Adipose tissue (tissue), 3 donors: ENCODE data around the gene IL21R. TPM values are rescaled to one million over a fixed set of nuclear protein-coding genes. Genes with fewer than 3 reads are reported as not detected.
"Not testable (repeated sequence)": the region's sequence is repeated elsewhere in the genome, so short reads cannot be mapped to it uniquely, and the experiment has no call there.

ENCODE experiments used
- H3K27ac ChIP-seq: one replicate; pipeline ENCODE4 v1.5.1; 2013; ENCODE audit warnings: low read depth, low read length
- WGBS, 3 donors: extraction: QIAGEN DNeasy Blood & Tissue Kit; methylation state at CpG; one replicate each; pipeline ENCODE4 v1.1.7; 2013; 5-methylcytosine and 5-hydroxymethylcytosine counted together
- polyA plus RNA-seq, 3 donors: library from polyadenylated mRNA; stranded (reverse); fragments of 200-250 nt; gene quantifications; one replicate each; pipeline ENCODE4 v1.2.3, GENCODE V29; 2013
- donor health status: healthy with polysubstance abuse.
- donor health status: Bipolar disorder and iron deficiency.
- donor health status: healthy.

IL21R gene
- polyA plus RNA-seq, 3 donors = 0.12 to 0.19 TPM; not detected in 1

- 44 to 59% (median 50%) methylated on average over 6 of the region's 6 CpGs for WGBS, 3 donors
- H3K27ac ChIP-seq = no peak overlapping the region
Measured at GRCh38 chr16:27414788-27415431, 12.9 kb downstream of the IL21R start.

DNA sequence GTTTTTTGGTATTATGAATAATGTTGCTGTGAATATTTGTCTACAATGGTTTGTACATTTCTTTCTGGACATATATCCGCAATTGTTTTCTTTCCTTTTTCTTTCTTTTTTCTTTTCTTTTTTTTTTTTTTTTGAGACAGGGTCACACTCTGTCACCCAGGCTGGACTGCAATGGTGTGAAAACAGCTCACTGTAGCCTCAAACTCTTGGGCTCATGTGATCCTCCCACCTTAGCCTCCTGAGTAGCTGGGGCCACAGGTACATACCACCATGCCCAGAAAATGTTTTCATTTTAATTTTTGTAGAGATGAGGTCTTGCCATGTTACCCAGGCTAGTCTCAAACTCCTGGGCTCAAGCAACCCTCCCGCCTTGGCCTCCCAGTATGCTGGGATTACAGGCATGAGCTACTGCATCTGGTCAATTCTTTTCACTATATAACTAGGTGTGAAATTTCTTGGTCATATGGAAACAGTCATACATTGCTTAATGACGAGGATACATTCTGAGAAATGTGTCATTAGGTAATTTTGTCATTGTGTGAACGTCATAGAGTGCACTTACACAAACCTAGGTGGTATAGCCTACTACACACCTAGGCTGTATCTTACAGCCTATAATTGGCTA is 15.2 kb downstream of the IL21R start:
- 71 to 84% (median 83%) methylated on average over 4 of the region's 4 CpGs for WGBS, 3 donors
- H3K27ac ChIP-seq = no peak overlapping the region

DNA sequence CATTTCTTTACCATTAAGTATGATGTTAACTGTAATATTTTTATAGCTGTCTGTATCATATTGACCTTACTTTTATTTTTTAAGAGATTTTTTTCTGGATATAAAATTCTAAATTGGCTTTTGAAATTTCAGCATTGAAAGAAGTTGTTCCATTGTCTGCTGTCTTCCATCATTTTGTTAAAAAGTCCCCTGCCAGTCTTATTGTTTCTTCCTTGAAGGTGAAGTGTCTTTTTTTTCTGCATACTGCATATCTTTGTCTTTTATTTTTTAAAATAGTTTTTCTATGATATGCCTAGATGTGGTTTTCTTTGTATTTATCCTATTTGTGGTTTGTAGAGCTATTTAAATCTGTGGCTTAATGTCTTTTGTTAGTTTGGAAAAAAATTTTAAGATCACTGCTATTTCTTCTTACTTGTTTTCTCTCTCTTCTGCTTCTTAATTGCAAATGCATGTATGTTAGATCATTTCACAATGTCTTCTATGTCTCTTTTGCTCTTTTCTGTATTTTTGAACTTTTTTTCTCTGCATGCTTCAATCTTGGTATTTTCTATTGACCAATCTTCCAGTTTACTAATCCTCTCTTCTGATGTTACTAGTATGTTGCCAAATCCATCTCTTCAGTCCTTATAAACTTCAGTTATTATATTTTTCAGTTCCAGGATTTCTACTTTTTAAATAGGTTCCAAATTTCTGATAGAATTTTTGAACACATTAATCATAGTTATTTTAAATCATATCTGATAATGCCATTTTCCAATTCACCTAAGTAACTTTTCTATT is 20.2 kb downstream of the IL21R start:
- no peak overlapping the region for H3K27ac ChIP-seq

GRCh38 chr16:27424772-27425498 is 23.0 kb downstream of the IL21R start:
- H3K27ac ChIP-seq = no peak overlapping the region
- WGBS, 3 donors = 79 to 95% (median 94%) methylated on average over 10 of the region's 10 CpGs

DNA sequence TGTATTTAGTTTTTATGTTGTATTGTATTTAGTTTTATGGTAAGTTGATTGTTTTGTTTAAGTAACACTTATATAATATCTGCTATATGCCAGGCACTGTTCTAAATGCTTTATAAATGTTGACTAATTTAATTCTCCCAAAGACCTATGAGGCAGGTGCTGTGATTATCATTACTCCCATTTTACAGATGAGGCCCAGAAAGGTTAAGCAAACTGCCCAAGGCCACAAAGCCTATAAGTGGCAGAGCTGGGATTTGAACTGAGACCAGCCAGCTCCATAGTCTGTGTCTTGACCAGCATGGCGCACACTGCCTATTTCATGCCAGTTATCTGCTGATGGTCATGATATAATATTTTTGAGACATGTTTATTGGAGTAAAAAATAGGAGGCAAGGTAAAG is 24.0 kb downstream of the IL21R start:
- H3K27ac ChIP-seq = no peak overlapping the region
- 88 to 95% (median 95%) methylated on average over 1 of the region's 1 CpG for WGBS, 3 donors

DNA sequence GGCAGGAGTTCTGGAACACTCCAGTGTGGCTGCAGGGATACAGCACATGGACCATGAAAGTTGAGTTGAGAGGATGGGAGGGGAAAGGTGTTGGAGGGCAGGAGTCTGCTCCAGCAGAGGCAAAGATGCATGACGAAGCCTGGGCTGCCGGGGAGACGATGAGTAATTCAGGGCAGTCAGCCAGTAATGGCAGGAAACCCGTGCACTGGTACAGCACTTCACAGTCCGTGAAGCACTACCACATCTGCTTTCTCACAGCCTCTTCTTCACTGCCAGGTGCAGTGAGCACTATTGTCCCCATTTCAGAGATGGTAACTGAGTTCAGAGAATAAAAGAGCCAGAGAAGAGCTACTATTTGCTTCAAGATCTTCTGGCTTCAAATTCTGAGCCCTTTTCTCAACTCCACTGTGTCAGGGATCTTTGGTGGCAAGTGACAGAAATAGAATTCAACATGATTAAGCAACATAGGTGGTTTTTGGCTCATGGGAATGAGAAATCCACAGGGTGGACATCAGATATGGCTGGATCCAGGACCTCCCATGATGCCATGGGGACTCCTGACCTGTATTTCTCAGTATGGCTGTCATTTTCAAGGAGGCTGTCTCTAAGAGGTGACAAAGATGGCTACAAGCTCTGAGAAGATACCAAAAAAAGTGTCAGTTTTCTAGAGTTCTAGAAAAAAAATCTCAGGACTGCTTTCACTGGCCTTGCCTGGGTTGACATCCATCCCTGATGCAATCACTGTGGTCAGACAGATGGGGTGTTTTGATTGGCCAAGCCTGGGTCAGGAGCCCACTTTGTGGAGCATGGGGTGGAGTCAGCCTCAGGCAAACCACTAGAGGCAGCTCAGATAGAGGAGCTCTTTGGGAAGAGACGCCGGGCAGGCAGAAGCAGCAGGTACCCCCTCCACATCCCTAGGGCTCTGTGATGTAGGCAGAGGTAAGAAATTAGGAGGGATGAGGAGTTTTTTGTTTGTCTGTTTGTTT is 24.7 kb downstream of the IL21R start:
- no peak overlapping the region for H3K27ac ChIP-seq
- WGBS, 3 donors = 21 to 41% (median 24%) methylated on average over 7 of the region's 7 CpGs

DNA sequence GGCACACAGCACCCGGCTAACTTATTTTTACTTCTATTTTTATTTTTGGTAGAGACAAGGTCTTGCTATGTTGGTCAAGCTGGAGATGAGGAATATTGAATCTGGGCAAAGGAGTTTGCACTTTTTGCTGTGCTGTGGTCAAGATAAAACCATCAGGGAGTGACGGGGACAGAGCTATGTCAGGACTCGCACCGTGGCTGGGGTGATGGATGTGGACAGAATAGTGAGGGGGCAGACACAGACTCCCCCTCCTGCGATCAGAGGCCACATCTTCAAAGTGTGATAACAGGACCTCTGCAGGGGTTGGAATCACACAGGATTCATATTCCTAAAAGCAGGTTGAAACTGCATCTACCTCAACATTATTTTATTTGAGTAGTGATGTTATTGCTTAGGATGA is 25.6 kb downstream of the IL21R start:
- 65 to 73% (median 65%) methylated on average over 5 of the region's 5 CpGs for WGBS, 3 donors
- no peak overlapping the region for H3K27ac ChIP-seq

DNA sequence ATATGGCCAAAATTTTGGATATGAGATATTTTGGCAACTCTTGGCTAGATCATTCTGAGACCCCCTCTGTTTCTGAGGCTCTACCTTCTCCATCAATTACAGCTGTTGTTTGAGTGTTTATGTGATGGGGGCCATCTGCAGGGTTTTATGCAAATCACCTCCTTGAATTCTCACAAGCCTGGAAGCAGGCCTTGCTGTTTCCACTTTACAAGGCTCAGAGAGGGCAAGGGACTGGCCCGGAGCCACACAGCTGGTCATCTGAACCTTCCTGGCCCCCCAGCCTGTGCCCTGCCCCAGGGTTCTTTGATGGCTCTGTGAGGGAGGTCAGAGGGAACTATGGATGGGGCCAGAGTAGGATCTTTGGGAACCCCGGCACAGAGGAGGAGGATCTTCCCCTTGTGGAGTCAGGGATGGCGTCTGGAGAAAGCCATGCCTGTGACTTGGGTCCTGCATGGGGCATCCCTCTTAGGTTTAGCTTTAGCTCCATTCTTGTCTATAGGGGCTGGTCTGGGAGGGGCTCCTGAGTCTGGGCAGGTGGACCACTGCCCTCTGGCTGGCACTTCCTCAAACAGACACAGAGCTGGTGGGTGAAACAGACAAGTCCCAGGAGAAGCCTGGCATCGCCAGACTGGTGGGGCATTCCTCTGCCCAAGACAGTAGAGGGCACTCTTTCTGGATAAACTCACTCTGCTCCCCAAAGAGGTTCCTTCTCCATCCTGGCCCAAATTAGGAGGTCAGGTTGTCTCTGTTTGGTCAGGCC is 26.2 kb downstream of the IL21R start:
- H3K27ac ChIP-seq = no peak overlapping the region
- WGBS, 3 donors = 80 to 91% (median 81%) methylated on average over 4 of the region's 4 CpGs

- WGBS, 3 donors = 79 to 91% (median 85%) methylated on average over 11 of the region's 11 CpGs
- H3K27ac ChIP-seq = no peak overlapping the region
Measured at GRCh38 chr16:27429330-27429871, 27.4 kb downstream of the IL21R start.

GRCh38 chr16:27429981-27430441 is 28.0 kb downstream of the IL21R start:
- 47 to 57% (median 53%) methylated on average over 16 of the region's 16 CpGs for WGBS, 3 donors
- H3K27ac ChIP-seq = no peak overlapping the region

DNA sequence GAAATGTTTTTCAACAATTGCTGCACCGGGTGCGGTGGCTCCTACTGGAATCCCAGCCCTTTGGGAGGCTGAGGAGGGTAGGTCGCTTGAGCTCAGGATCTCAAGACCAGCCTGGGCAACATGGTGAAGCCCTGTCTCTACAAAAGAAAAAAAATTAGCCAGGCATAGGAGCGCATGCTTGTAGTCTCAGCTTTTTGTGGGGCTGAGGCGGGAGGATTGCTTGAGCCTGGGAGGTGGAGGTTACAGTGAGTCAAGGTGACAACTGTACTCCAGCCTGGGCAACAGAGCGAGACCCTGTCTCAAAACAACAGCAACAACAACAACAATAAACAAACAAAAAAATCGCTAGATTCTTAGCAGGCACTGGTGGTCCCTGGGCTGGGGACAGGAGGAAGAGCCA is 28.5 kb downstream of the IL21R start:
- no peak overlapping the region for H3K27ac ChIP-seq
- WGBS, 3 donors = 70 to 81% (median 79%) methylated on average over 7 of the region's 7 CpGs

DNA sequence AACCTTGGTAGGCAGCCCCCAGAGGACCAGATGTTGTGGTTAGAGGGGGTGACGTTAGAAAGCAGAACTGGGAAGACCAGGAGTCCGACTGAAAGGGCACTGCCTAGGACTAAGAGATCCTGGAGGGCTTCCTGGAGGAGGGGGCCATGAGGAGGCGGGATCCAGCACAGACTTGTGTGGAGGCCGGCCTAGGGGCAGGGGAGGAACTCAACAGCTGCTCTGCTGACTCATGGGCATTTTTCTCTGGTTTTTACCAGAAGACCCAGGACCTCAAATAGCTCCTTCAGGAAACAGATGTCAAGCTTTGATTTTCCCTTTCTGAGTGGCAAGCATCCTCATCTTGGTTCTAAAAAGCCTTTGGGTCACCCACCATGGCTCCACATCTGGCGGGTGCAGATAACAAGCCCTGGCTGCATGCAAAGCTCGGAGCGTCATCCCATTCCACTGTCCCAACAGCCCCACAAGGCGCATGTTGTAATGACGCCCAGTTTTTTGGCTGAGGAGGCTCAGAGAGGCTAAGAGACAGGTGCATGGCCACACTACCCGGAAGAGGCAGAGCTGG is 29.0 kb downstream of the IL21R start:
- no peak overlapping the region for H3K27ac ChIP-seq
- 43 to 66% (median 55%) methylated on average over 10 of the region's 10 CpGs for WGBS, 3 donors

- 66 to 82% (median 81%) methylated on average over 15 of the region's 15 CpGs for WGBS, 3 donors
- no peak overlapping the region for H3K27ac ChIP-seq
Measured at GRCh38 chr16:27431773-27432532, 30.0 kb downstream of the IL21R start.

DNA sequence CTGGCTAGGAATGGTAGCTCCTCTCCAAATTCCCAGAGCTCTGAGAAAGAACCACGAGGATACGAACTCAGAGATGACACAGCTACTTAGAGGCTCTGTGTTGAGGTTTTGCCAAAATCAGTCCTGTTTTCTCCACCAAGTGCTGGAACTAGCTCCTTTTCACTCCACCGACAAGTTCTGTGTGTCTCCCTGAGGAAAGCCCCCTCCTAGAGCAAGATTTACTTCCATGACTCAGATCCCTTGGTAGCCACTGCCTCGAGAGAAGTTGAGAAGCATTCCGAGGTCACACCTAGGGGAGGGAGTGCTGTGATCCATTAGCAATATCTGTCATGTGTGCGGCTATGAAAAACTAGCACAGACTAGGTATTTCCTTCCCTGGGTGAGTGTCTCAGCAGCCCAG is 30.6 kb downstream of the IL21R start:
- WGBS, 3 donors = 21 to 35% (median 24%) methylated on average over 6 of the region's 6 CpGs
- H3K27ac ChIP-seq = no peak overlapping the region

DNA sequence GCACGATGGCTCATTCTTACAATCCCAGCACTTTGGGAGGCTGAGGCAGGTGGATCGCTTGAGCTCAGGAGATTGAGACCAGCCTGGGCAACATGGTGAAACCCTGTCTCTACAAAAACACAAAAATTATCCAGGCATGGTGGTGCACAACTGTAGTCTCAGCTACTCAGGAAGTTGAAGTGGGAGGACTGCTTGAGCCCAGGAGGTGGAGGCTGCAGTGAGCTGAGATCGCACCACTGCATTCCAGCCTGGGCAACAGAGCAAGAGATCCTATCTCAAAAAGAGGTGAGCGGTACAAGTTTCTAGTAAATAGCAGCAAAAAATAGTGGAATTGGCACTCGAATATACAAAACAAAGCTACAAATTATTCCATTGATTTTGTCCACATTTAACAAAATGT is 31.2 kb downstream of the IL21R start:
- not testable (repeated sequence) for H3K27ac ChIP-seq
- WGBS, 3 donors = 71 to 76% (median 74%) methylated on average over 5 of the region's 5 CpGs

DNA sequence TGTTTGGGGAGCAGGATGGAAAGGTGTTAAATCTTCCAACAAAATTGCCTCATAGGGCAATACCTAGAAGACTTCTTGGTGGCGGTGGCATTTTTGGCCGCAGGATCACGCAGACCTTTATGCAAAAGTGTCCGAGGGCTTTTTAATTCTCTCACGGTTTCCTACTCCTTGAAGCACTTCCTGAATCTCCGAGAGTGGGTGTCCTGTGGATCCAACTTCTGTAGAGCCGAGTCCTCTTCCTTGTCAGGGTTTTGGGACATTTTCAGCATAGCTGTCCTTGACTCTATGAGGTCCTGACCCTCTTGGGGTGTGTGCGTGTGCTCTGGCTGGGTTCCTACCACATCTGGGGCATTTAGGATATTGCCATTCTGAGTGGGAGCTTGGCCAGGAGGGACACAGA is 31.7 kb downstream of the IL21R start:
- no peak overlapping the region for H3K27ac ChIP-seq
- 64 to 70% (median 66%) methylated on average over 8 of the region's 8 CpGs for WGBS, 3 donors
